ENCODE data around the gene FPGS.
"Not testable (repeated sequence)": the region's sequence is repeated elsewhere in the genome, so short reads cannot be mapped to it uniquely, and the experiment has no call there.

FPGS gene

GRCh38 chr9:127777368-127777980 lies 25.2 kb upstream of the FPGS start:
- DNase-seq (ENCODE audit: low read depth): no peak
- TF ChIP-seq, protein P1, sequence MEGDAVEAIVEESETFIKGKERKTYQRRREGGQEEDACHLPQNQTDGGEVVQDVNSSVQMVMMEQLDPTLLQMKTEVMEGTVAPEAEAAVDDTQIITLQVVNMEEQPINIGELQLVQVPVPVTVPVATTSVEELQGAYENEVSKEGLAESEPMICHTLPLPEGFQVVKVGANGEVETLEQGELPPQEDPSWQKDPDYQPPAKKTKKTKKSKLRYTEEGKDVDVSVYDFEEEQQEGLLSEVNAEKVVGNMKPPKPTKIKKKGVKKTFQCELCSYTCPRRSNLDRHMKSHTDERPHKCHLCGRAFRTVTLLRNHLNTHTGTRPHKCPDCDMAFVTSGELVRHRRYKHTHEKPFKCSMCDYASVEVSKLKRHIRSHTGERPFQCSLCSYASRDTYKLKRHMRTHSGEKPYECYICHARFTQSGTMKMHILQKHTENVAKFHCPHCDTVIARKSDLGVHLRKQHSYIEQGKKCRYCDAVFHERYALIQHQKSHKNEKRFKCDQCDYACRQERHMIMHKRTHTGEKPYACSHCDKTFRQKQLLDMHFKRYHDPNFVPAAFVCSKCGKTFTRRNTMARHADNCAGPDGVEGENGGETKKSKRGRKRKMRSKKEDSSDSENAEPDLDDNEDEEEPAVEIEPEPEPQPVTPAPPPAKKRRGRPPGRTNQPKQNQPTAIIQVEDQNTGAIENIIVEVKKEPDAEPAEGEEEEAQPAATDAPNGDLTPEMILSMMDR (IDR thresholded peaks at IDR 0.05; ENCODE audit: control insufficient read depth, extremely low read depth, insufficient read depth): no peak
- no peak overlapping the region for H3K4me3 ChIP-seq (ENCODE audit: low read depth, low read length)

GRCh38 chr9:127778280-127779135 lies 24.2 kb upstream of the FPGS start, which contains the start of gene SH2D3C:
Gene SH2D3C, minus strand, starts transcription at chr9:127778666. Its CDS starts 39 bp downstream, at chr9:127778627.
- TF ChIP-seq, protein P1 (IDR thresholded peaks at IDR 0.05; ENCODE audit: control insufficient read depth, extremely low read depth, insufficient read depth): no peak
- no peak within 1 kb of the TSS for H3K4me3 ChIP-seq (ENCODE audit: low read depth, low read length)
- DNase-seq (ENCODE audit: low read depth): no peak

GRCh38 chr9:127779136-127779981 lies 23.3 kb upstream of the FPGS start:
- H3K4me3 ChIP-seq (ENCODE audit: low read depth, low read length): no peak overlapping the region
- TF ChIP-seq, protein P1 (IDR thresholded peaks at IDR 0.05; ENCODE audit: control insufficient read depth, extremely low read depth, insufficient read depth): no peak

DNA sequence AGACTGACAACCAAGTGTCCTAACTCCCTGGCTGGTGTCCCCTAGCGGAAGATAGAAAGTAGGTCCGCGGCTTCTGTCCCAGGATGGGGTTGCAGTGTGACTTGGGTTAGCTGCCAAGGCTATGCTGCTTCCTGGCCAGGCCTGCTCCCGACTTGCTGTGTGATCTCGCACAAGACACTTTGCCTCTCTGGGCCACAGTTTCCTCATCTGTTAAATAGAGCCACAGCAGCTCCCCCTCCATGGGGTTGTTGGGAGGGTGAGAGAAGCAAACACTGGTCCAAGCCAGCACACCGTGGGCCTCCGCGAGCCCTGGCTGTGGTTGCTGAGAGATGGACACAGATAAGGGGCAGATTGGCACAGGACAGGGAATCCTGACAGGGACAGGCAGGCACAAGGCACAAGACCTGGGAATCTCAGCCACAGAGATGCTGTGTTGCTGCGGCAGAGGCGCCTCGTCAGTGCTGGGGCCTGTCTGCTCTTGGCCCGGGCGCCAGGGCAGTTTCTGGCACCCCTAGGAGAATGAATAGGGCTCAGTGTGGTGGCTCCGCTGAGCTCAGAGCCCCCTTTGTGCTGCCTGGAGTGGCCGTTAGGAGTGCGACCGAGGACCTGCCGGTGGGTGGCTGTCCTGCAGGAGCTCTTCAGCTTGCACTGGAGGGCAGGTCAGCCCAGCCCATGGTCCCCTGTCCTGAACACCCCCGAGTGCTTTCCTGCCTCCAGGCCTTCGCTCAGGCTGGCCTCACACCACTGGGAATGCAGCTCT lies 22.4 kb upstream of the FPGS start:
- DNase-seq (ENCODE audit: low read depth): no peak
- TF ChIP-seq, protein P1 (IDR thresholded peaks at IDR 0.05; ENCODE audit: control insufficient read depth, extremely low read depth, insufficient read depth): no peak
- H3K4me3 ChIP-seq (ENCODE audit: low read depth, low read length): no peak overlapping the region

More at GRCh38 chr9:127779136-127779981, 23.3 kb upstream of the FPGS start:
- DNase-seq (ENCODE audit: low read depth): no peak

- not testable (repeated sequence) for DNase-seq (ENCODE audit: low read depth); H3K4me3 ChIP-seq (ENCODE audit: low read depth, low read length)
These were observed 21.8 kb upstream of the FPGS start for GRCh38 chr9:127780909-127781308.

DNA sequence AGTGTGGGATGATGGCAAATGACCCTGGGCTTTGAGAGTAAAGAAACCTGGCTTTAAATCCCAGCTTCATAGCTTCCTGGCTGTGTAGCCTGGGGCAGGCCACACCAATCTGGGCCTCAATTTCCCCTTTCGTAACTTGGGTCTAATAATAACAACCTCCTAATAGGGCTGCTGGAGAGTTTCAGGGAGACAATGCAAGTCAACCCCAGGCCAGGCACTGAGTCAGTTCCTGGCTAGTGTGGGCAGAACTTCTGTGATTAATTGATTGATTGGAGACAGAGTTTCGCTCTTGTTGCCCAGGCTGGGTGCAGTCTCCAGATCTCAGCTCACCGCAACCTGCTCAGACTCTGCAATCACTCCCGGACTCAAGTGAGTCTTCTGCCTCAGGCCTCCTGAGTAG lies 20.9 kb upstream of the FPGS start:
- TF ChIP-seq, protein P1 (IDR thresholded peaks at IDR 0.05; ENCODE audit: control insufficient read depth, extremely low read depth, insufficient read depth): no peak
- DNase-seq (ENCODE audit: low read depth): no peak
- no peak overlapping the region for H3K4me3 ChIP-seq (ENCODE audit: low read depth, low read length)
